PC-3 (cell line): Measurements from ENCODE around the gene C20orf173. TPM values are rescaled to one million over a fixed set of nuclear protein-coding genes. Genes with fewer than 3 reads are reported as not detected.

Experiments
- ATAC-seq: fragments of 200-7000 bp; cut with Tn5 transposase; 2 replicates; pipeline ENCODE4 v1.9.1; 2020; ENCODE audit warnings: mild to moderate bottlenecking, moderate library complexity
- BruUV-seq: library from RNA; stranded (reverse); fragments of 400-500 nt; replicated peaks from 2 replicates; lab custom pipeline; 2021; lab: Mats Ljungman, UMichigan
- CTCF ChIA-PET: fragments of 300-600 bp; sonication (Branson Sonifier 250); formaldehyde crosslinking; loops from one replicate; lab custom pipeline; 2022; ENCODE audit warnings: antibody characterized with exemption; lab: Charles Lee
- POLR2A ChIA-PET: fragments of 300-600 bp; sonication (Branson Sonifier 250); formaldehyde crosslinking; loops from one replicate; lab custom pipeline; 2022; ENCODE audit warnings: antibody characterized with exemption; ENCODE audit not compliant: unreplicated experiment; lab: Charles Lee
- DNase-seq: peaks from one replicate; pipeline ENCODE4 v3.0.0-alpha.2; 2015
- H2AFZ ChIP-seq: fragments of 300-600 bp; sonication (generic); 2 replicates; pipeline ENCODE4 v1.6.0; 2016; ENCODE audit warnings: antibody characterized with exemption, low read length
- H3F3A ChIP-seq: fragments of 300-600 bp; sonication (generic); one replicate; pipeline ENCODE4 v1.6.0; 2017; ENCODE audit warnings: antibody characterized with exemption, low read length, control low read depth, mild to moderate bottlenecking; ENCODE audit not compliant: unreplicated experiment
- H3K27ac ChIP-seq: fragments of 300-600 bp; sonication (generic); 2 replicates; pipeline ENCODE4 v1.5.1; 2016; ENCODE audit warnings: mild to moderate bottlenecking, low read length
- H3K27me3 ChIP-seq: fragments of 300-600 bp; sonication (generic); 2 replicates; pipeline ENCODE4 v1.6.1; 2016; ENCODE audit warnings: low read length, mixed read lengths
- H3K36me3 ChIP-seq: fragments of 300-600 bp; sonication (generic); 2 replicates; pipeline ENCODE4 v1.6.1; 2016; ENCODE audit warnings: low read depth, mixed run types, low read length, mixed read lengths
- H3K4me1 ChIP-seq: fragments of 300-600 bp; sonication (generic); 2 replicates; pipeline ENCODE4 v1.5.1; 2016; ENCODE audit warnings: low read length; ENCODE audit not compliant: insufficient read depth
- H3K4me2 ChIP-seq: fragments of 300-600 bp; sonication (generic); 2 replicates; pipeline ENCODE4 v1.6.0; 2016; ENCODE audit warnings: low read length
- H3K4me3 ChIP-seq: fragments of 300-600 bp; sonication (generic); 2 replicates; pipeline ENCODE4 v1.5.1; 2016; ENCODE audit warnings: mild to moderate bottlenecking, low read length, mixed read lengths
- H3K79me2 ChIP-seq: fragments of 300-600 bp; sonication (generic); 2 replicates; pipeline ENCODE4 v1.6.1; 2017; ENCODE audit warnings: low read length, mixed read lengths
- H3K9ac ChIP-seq: fragments of 300-600 bp; sonication (generic); 2 replicates; pipeline ENCODE4 v1.6.0; 2016; ENCODE audit warnings: mild to moderate bottlenecking, low read length
- H3K9me2 ChIP-seq: fragments of 300-600 bp; sonication (generic); replicated peaks from 2 replicates; pipeline ENCODE4 v1.6.1; 2016; ENCODE audit warnings: mixed run types, low read length, mixed read lengths
- H3K9me3 ChIP-seq: fragments of 300-600 bp; sonication (generic); 2 replicates; pipeline ENCODE4 v1.6.1; 2016; ENCODE audit warnings: low read length, mixed read lengths
- H4K20me1 ChIP-seq: fragments of 300-600 bp; sonication (generic); 2 replicates; pipeline ENCODE4 v1.6.1; 2016; ENCODE audit warnings: low read length, mixed read lengths
- EZH2 ChIP-seq: fragments of 300-600 bp; sonication (generic); IDR thresholded peaks from one replicate; pipeline ENCODE4 v1.6.1; 2017; ENCODE audit warnings: antibody characterized with exemption, mild to moderate bottlenecking, low read length; ENCODE audit not compliant: unreplicated experiment
- EZH2phosphoT487 ChIP-seq: fragments of 300-600 bp; sonication (generic); IDR thresholded peaks from 2 replicates; pipeline ENCODE4 v1.6.1; 2018; ENCODE audit warnings: mild to moderate bottlenecking, antibody characterized with exemption, low read length, borderline replicate concordance
- intact Hi-C: fragments of 100-400 bp; cut with micrococcal nuclease; formaldehyde crosslinking; loops from 2 replicates; pipeline ENCODE4 v1.9.0; 2023
- total RNA-seq: library from RNA; depleted of rRNA; stranded (reverse); fragments of >200 nt; gene quantifications from 2 replicates; pipeline ENCODE4 v1.2.3, GENCODE V29; 2014
- TF ChIP-seq, protein P1 (sequence below): fragments of 300-600 bp; sonication (generic); conservative IDR thresholded peaks from 2 replicates; pipeline ENCODE4 v1.5.1; 2017; ENCODE audit warnings: antibody characterized with exemption, low read depth, mild to moderate bottlenecking, low read length

Gene C20orf173
- total RNA-seq, 1 experiment from 2014 or later = not detected

GRCh38 chr20:35496481-35496880 lies 33.0 kb downstream of the C20orf173 start:
- H2AFZ ChIP-seq = no peak overlapping the region
- no peaks in the 10 kb centered on the region for H3K27me3 ChIP-seq
- TF ChIP-seq, protein P1, sequence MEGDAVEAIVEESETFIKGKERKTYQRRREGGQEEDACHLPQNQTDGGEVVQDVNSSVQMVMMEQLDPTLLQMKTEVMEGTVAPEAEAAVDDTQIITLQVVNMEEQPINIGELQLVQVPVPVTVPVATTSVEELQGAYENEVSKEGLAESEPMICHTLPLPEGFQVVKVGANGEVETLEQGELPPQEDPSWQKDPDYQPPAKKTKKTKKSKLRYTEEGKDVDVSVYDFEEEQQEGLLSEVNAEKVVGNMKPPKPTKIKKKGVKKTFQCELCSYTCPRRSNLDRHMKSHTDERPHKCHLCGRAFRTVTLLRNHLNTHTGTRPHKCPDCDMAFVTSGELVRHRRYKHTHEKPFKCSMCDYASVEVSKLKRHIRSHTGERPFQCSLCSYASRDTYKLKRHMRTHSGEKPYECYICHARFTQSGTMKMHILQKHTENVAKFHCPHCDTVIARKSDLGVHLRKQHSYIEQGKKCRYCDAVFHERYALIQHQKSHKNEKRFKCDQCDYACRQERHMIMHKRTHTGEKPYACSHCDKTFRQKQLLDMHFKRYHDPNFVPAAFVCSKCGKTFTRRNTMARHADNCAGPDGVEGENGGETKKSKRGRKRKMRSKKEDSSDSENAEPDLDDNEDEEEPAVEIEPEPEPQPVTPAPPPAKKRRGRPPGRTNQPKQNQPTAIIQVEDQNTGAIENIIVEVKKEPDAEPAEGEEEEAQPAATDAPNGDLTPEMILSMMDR = no peak
- TF ChIP-seq EZH2 = no peak
- TF ChIP-seq EZH2phosphoT487 = no peak
- ChIA-PET POLR2A (no interaction called here), CTCF (no interaction called here)
- ATAC-seq = no peak
- no peaks in the 10 kb centered on the region for H4K20me1 ChIP-seq
- no peaks in the 10 kb centered on the region for H3F3A ChIP-seq
- no peak overlapping the region for H3K4me3 ChIP-seq
- no peaks in the 10 kb centered on the region for H3K79me2 ChIP-seq
- no TSS peak for BruUV-seq
- H3K4me1 ChIP-seq = no peaks in the 10 kb centered on the region
- peaks cover 61% of the 10 kb centered on the region for H3K36me3 ChIP-seq
- no peak overlapping the region for H3K4me2 ChIP-seq
- H3K9me3 ChIP-seq = no peaks in the 10 kb centered on the region
- H3K9me2 ChIP-seq = no peaks in the 10 kb centered on the region
- H3K9ac ChIP-seq = no peak overlapping the region
- intact Hi-C loops = no loop called here
- H3K27ac ChIP-seq = no peak overlapping the region
- DNase-seq = no peak

DNA sequence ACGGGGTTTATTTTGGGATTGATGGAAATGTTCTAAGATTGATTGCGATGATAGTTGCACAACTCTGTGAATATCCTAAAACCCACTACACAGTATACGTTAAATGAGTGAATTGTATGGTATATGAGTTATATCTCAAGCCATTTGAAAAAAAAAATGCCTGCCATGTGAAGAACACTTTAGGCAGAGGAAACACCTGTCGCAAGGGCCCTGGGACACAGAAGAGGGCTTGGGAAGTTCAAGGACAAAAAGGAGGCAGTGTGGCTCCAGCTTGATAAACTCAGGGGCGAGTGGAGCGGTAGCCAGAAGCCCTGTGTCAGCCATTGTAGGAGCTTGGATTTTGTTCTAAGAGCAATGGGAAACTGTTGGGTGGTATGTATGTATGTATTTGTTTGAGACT lies 37.1 kb downstream of the C20orf173 start:
- H3K9ac ChIP-seq = no peak overlapping the region
- H3K9me3 ChIP-seq = no peaks in the 10 kb centered on the region
- intact Hi-C loops = no loop called here
- no peaks in the 10 kb centered on the region for H3K79me2 ChIP-seq
- H2AFZ ChIP-seq = no peak overlapping the region
- H3K4me1 ChIP-seq = no peaks in the 10 kb centered on the region
- ATAC-seq (no peak), DNase-seq (no peak)
- TF ChIP-seq EZH2 (no peak), EZH2phosphoT487 (no peak)
- H3K36me3 ChIP-seq = peaks cover 58% of the 10 kb centered on the region
- no peak overlapping the region for H3K4me3 ChIP-seq
- H4K20me1 ChIP-seq = no peaks in the 10 kb centered on the region
- ChIA-PET CTCF (no interaction called here), POLR2A (no interaction called here)
- H3K4me2 ChIP-seq = no peak overlapping the region
- no peaks in the 10 kb centered on the region for H3K27me3 ChIP-seq
- no peak overlapping the region for H3K27ac ChIP-seq
- BruUV-seq = no TSS peak
- no peaks in the 10 kb centered on the region for H3F3A ChIP-seq
- no peaks in the 10 kb centered on the region for H3K9me2 ChIP-seq

- intact Hi-C loops = no loop called here
- peaks cover 56% of the 10 kb centered on the region for H3K36me3 ChIP-seq
Measured at GRCh38 chr20:35491823-35492222, 37.6 kb downstream of the C20orf173 start.

More at GRCh38 chr20:35491823-35492222, 37.6 kb downstream of the C20orf173 start:
- no peaks in the 10 kb centered on the region for H3K9me2 ChIP-seq
- no peaks in the 10 kb centered on the region for H3K27me3 ChIP-seq
- no peak overlapping the region for H3K4me2 ChIP-seq
- H3K4me1 ChIP-seq = no peaks in the 10 kb centered on the region
- no peaks in the 10 kb centered on the region for H3K79me2 ChIP-seq
- no peak overlapping the region for H3K4me3 ChIP-seq
- ATAC-seq (no peak), DNase-seq (no peak)
- no peak overlapping the region for H2AFZ ChIP-seq
- H4K20me1 ChIP-seq = no peaks in the 10 kb centered on the region
- H3F3A ChIP-seq = no peaks in the 10 kb centered on the region
- H3K9ac ChIP-seq = no peak overlapping the region
- POLR2A ChIA-PET = no interaction called here
- BruUV-seq = no TSS peak
- TF ChIP-seq EZH2 (no peak), EZH2phosphoT487 (no peak)
- TF ChIP-seq, protein P1 = no peak
- H3K9me3 ChIP-seq = no peaks in the 10 kb centered on the region
- CTCF ChIA-PET = no interaction called here
- H3K27ac ChIP-seq = no peak overlapping the region
